Measurements from ENCODE around the gene KCNK2. TPM values are rescaled to one million over a fixed set of nuclear protein-coding genes. Genes with fewer than 3 reads are reported as not detected.

The KCNK2 gene
- total and polyA plus RNA-seq, 2 of the 4 experiments (the other 2 are of a cell fraction) = 45.9 to 86.9 TPM

GRCh38 chr1:215082532-215083382 lies at the start of gene KCNK2 (continued):
- no peak for TF ChIP-seq USF2 (IDR thresholded peaks at IDR 0.05; ENCODE audit: low read depth, low read length)
- TF ChIP-seq POLR2A (IDR thresholded peaks at IDR 0.05; ENCODE audit: low read depth, low read length) = no peak
- TF ChIP-seq CTCF (conservative IDR thresholded peaks at IDR 0.05; ENCODE audit: low read depth, low read length) = no peak
- no peak for TF ChIP-seq NFE2L2 (IDR thresholded peaks at IDR 0.05; ENCODE audit: low read depth, low read length)
- TF ChIP-seq FOS (IDR thresholded peaks at IDR 0.05; ENCODE audit: low read depth, low read length) = no peak
